D721Med (cell line): Measurements from ENCODE around the gene MANEAL.

ENCODE experiments used
- DNase-seq: peaks from one replicate; pipeline ENCODE4 v3.0.0; 2011; ENCODE audit warnings: low spot score; ENCODE audit not compliant: insufficient read length
- FAIRE-seq: peaks from 2 replicates; lab custom pipeline; 2011; peaks lifted over from hg19 to GRCh38; lab: Jason Lieb, UNC
- CTCF ChIP-seq: IDR thresholded peaks from 2 replicates; pipeline ENCODE4 v1.5.1; 2012; ENCODE audit warnings: mild to moderate bottlenecking, control low read depth; ENCODE audit not compliant: insufficient read depth; ENCODE audit errors: missing control alignments

Gene MANEAL

GRCh38 chr1:37817481-37817880, 23.8 kb downstream of the MANEAL start:
- DNase-seq, result no peak
- no peak for TF ChIP-seq CTCF
- FAIRE-seq, result no peak

- FAIRE-seq (no peak), DNase-seq (no peak)
- TF ChIP-seq CTCF, result no peak
Measured at GRCh38 chr1:37821481-37821880, 27.8 kb downstream of the MANEAL start.

DNA sequence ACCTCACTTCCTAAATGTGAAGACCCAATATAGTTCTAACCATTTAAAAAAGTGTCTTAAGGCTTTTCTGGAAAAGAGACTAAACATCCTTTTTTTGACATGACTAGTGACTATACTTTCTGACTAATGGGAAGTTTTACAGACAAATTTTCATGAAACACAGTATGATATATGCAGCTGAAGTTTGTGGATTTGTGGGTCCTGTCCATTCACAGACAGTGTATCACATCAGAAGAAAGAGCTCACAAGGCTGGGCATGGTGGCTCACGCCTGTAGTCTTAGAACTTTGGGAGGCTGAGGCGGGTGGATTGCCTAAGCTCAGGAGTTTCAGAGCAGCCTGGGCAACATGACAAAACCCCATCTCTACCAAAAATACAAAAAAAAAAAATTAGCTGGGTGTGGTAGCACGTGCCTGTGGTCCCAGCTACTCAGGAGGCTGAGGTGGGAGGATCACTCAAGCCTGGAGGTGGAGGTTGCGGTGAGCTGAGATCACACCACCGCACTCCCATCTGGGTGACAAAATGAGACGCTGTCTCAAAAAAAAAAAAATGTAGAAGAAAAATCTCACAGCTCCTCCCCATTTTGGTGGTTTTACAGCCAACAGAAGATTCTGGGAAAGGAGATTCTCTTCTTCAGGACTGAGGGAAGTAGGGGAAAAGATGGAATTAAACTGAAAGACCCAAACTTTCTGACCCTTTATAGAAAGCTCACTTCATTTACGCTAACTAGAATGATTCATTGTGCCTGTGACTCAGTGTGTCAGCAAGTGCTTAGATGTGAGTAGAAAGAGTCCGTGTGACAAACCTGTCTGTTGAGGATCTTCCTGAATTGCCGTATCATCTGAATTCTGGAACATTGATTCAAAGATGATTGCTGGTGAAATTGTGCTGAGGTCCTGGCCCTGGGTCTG, 29.5 kb downstream of the MANEAL start:
- TF ChIP-seq CTCF, result no peak
- DNase-seq, result no peak
- FAIRE-seq, result no peak

GRCh38 chr1:37824001-37824400, 30.4 kb downstream of the MANEAL start:
- DNase-seq, result no peak
- no peak for TF ChIP-seq CTCF
- FAIRE-seq, result no peak

DNA sequence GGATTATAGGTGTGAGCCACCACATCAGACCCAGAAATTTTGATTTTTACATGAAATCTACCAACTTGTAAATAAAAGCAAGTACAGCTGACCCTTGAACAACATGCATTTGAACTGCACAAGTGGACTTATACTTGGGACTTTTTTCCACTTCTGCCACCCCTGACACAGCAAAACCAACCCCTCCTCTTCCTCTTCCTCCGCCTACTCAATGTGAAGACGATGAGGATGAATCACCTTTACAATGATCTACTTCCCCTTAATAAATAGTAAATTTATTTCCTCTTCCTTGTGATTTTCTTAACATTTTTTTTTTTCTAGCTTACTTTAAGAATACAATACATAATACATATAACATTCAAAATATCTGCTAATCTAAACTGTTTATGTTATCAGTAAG, 31.9 kb downstream of the MANEAL start:
- TF ChIP-seq CTCF, result no peak
- no peak for FAIRE-seq

GRCh38 chr1:37828410-37829074, 34.9 kb downstream of the MANEAL start:
- DNase-seq (no peak), FAIRE-seq (no peak)
- TF ChIP-seq CTCF, result no peak

More for the DNA sequence above, 31.9 kb downstream of the MANEAL start:
- no peak for DNase-seq
